Smooth muscle cell (in vitro differentiated cells): Measurements from ENCODE around the gene SMIM33. TPM values are rescaled to one million over a fixed set of nuclear protein-coding genes. Genes with fewer than 3 reads are reported as not detected.

Experiments used
- DNase-seq: peaks from one replicate; lab custom pipeline; 2025; ENCODE audit not compliant: unreplicated experiment; lab: John Stamatoyannopoulos, UW
- H2AFZ ChIP-seq: fragments of 200-600 bp; sonication (generic); 2 replicates; pipeline ENCODE4 v1.6.0; 2016; ENCODE audit warnings: antibody characterized with exemption, low read depth, mild to moderate bottlenecking
- H3F3A ChIP-seq: fragments of 200-600 bp; sonication (generic); 2 replicates; pipeline ENCODE4 v1.6.0; 2017; ENCODE audit warnings: antibody characterized with exemption, low read depth
- H3K27ac ChIP-seq: fragments of 200-600 bp; sonication (generic); 2 replicates; pipeline ENCODE4 v1.5.1; 2016; ENCODE audit warnings: low read depth, mild to moderate bottlenecking
- H3K27me3 ChIP-seq: fragments of 200-600 bp; sonication (generic); 2 replicates; pipeline ENCODE4 v1.6.1; 2016; ENCODE audit warnings: low read depth, mild to moderate bottlenecking
- H3K36me3 ChIP-seq: fragments of 200-600 bp; sonication (generic); 2 replicates; pipeline ENCODE4 v1.5.1; 2016; ENCODE audit warnings: low read depth
- H3K4me1 ChIP-seq: fragments of 200-600 bp; sonication (generic); 2 replicates; pipeline ENCODE4 v1.5.1; 2016; ENCODE audit warnings: low read depth
- H3K4me2 ChIP-seq: fragments of 200-600 bp; sonication (generic); 2 replicates; pipeline ENCODE4 v1.6.0; 2016; ENCODE audit warnings: mild to moderate bottlenecking
- H3K4me3 ChIP-seq: fragments of 200-600 bp; sonication (generic); 2 replicates; pipeline ENCODE4 v1.5.1; 2016; ENCODE audit warnings: mild to moderate bottlenecking
- H3K79me2 ChIP-seq: fragments of 200-600 bp; sonication (generic); 2 replicates; pipeline ENCODE4 v1.6.0; 2016; ENCODE audit warnings: low read depth, mild to moderate bottlenecking
- H3K9ac ChIP-seq: fragments of 200-600 bp; sonication (generic); 2 replicates; pipeline ENCODE4 v1.6.0; 2016; ENCODE audit warnings: low read depth
- H3K9me3 ChIP-seq: fragments of 200-600 bp; sonication (generic); replicated peaks from 2 replicates; pipeline ENCODE4 v1.5.1; 2016; ENCODE audit warnings: low read depth
- H4K20me1 ChIP-seq: fragments of 200-600 bp; sonication (generic); 2 replicates; pipeline ENCODE4 v1.6.0; 2016; ENCODE audit warnings: low read depth
- WGBS: methylation state at CpG from one replicate; pipeline ENCODE4 v1.1.7; 2016; ENCODE audit warnings: low lambda C conversion rate; 5-methylcytosine and 5-hydroxymethylcytosine counted together
- polyA plus RNA-seq: library from polyadenylated mRNA; unstranded; fragments of >200 nt; fragmentation: Nextera tagmentation; extraction: Ambion mirVana; gene quantifications from 2 replicates; pipeline ENCODE4 v1.2.1, GENCODE V29; 2016
- total RNA-seq: library from RNA; depleted of rRNA; stranded (reverse); fragments of >200 nt; gene quantifications from 2 replicates; pipeline ENCODE4 v1.2.3, GENCODE V29; 2014
- TF ChIP-seq, protein P1 (sequence below): fragments of 200-600 bp; sonication (generic); IDR thresholded peaks from 2 replicates; pipeline ENCODE4 v1.5.1; 2017; ENCODE audit warnings: borderline replicate concordance, mild to moderate bottlenecking, antibody characterized with exemption; ENCODE audit not compliant: insufficient read depth, poor library complexity, severe bottlenecking

Gene SMIM33
- total and polyA plus RNA-seq, 2 experiments from 2014 or later, result not detected

DNA sequence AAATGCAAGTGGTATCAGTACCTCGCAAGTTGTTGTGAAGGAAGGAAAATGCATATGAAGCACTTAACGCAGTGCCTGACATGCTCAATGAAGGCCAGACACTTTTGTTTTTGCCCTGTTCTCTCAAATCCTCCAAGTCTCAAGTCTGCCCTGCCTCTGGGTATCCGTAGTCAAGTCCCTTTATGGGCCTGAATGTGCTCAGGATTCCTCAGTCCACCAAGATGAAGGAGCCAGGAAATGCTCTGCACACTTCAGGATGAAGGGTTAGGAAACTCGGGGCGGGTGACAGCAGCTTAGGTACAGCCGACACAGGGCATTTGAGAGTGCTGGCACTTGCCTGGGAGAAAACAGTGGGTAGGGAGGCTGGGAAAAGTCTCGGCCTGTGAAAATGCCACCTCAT, 9.6 kb upstream of the SMIM33 start:
- no peak overlapping the region for H3K4me3 ChIP-seq
- no peak for DNase-seq
- WGBS, result 87% methylated on average over 7 of the region's 7 CpGs
- no peak overlapping the region for H2AFZ ChIP-seq
- H3K4me1 ChIP-seq, result no peaks in the 10 kb centered on the region
- H3K36me3 ChIP-seq, result no peaks in the 10 kb centered on the region
- no peaks in the 10 kb centered on the region for H3K9me3 ChIP-seq
- no peaks in the 10 kb centered on the region for H4K20me1 ChIP-seq
- H3K27me3 ChIP-seq, result no peaks in the 10 kb centered on the region
- peak overlapping the region; percentile 9 for H3K4me2 ChIP-seq
- TF ChIP-seq, protein P1, sequence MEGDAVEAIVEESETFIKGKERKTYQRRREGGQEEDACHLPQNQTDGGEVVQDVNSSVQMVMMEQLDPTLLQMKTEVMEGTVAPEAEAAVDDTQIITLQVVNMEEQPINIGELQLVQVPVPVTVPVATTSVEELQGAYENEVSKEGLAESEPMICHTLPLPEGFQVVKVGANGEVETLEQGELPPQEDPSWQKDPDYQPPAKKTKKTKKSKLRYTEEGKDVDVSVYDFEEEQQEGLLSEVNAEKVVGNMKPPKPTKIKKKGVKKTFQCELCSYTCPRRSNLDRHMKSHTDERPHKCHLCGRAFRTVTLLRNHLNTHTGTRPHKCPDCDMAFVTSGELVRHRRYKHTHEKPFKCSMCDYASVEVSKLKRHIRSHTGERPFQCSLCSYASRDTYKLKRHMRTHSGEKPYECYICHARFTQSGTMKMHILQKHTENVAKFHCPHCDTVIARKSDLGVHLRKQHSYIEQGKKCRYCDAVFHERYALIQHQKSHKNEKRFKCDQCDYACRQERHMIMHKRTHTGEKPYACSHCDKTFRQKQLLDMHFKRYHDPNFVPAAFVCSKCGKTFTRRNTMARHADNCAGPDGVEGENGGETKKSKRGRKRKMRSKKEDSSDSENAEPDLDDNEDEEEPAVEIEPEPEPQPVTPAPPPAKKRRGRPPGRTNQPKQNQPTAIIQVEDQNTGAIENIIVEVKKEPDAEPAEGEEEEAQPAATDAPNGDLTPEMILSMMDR, result no peak
- H3K9ac ChIP-seq, result no peak overlapping the region
- no peaks in the 10 kb centered on the region for H3F3A ChIP-seq
- no peaks in the 10 kb centered on the region for H3K79me2 ChIP-seq
- peak overlapping the region; percentile 26 for H3K27ac ChIP-seq

DNA sequence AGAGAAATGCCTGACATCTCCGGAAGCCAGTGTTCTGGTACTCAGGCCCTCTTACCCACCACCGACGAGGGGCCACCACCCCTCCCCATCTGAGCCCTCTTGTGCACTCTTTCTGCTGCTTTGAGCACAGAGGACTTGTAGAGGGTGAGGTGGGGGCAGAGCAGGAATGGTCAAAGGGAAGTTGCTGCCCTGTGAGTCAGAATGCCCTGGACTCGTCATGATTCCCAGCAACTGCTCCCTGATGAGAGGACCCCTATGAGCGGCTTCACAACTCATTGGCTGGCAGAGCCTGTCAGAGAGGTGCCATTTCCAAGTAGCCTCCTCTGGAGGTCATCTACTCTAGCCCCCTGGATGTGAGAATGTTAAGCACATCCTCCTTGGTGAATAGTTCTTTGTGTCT, 9.1 kb upstream of the SMIM33 start:
- Histone ChIP-seq H3K4me2 (peak overlapping the region; percentile 22), H3K79me2 (no peaks in the 10 kb centered on the region), H4K20me1 (no peaks in the 10 kb centered on the region), H3K27ac (peak overlapping the region; percentile 17), H3K36me3 (no peaks in the 10 kb centered on the region), H3K27me3 (no peaks in the 10 kb centered on the region), H3K4me3 (no peak overlapping the region), H3K4me1 (no peaks in the 10 kb centered on the region), H3K9me3 (no peaks in the 10 kb centered on the region), H3K9ac (no peak overlapping the region), H2AFZ (no peak overlapping the region), H3F3A (no peaks in the 10 kb centered on the region)
- DNase-seq, result no peak
- TF ChIP-seq, protein P1, result no peak
- WGBS, result 57% methylated on average over 5 of the region's 5 CpGs

DNA sequence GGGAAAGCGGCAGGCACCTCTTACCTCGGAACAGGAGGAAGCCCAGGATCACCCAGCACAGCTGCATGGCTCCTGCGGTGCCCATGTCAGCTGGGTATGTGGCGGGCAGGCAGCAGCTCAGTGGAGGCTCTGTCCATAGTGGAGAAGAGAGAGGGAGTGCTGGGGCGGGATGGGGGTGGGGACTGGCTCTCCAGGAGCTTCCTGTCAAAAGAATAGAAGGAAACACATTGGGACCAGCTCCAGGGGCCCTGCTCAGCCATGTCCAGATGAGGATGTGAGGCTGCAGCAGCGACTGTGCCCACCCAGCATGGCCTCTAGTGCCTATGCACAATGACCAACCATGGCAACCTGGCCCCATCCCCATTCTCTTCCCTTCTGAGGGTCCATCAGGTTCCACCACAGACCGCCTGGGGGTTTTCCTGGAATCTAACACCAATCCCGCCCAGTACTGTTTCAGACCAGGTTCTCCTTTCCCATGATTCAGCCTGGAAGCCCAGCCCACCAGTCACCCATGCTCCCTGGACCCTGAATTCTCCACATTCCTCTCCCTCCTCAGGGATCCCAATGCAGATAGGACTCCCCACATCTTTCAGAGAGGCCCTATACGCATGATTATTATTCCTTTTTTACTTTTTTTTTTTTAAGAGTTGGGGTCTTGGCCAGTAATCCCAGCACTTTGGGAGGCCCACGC, 8.1 kb upstream of the SMIM33 start, which contains the start of gene ECSCR:
TSS of gene ECSCR (minus strand) at position 158 of the 691 bp plus-strand sequence. CDS start at position 85, 73 bp downstream.
- TF ChIP-seq, protein P1, result no peak
- no peaks in the 10 kb centered on the region for H3K4me1 ChIP-seq
- H3F3A ChIP-seq, result no peaks in the 10 kb centered on the region
- H3K79me2 ChIP-seq, result no peaks in the 10 kb centered on the region
- H3K27me3 ChIP-seq, result no peaks in the 10 kb centered on the region
- peak within 1 kb of the TSS; percentile 22 for H3K4me2 ChIP-seq
- no peak for DNase-seq
- H2AFZ ChIP-seq, result peak within 1 kb of the TSS; percentile 30
- 83% methylated on average over 10 of the region's 10 CpGs for WGBS
- no peak within 1 kb of the TSS for H3K4me3 ChIP-seq
- H3K9ac ChIP-seq, result no peak within 1 kb of the TSS
- H4K20me1 ChIP-seq, result no peaks in the 10 kb centered on the region
- H3K9me3 ChIP-seq, result no peaks in the 10 kb centered on the region
- H3K27ac ChIP-seq, result peak within 1 kb of the TSS; percentile 17
- H3K36me3 ChIP-seq, result no peaks in the 10 kb centered on the region
